HepG2 (cell line): ENCODE results near the gene ANKS1A. TPM values are rescaled to one million over a fixed set of nuclear protein-coding genes. Genes with fewer than 3 reads are reported as not detected.
"Not testable (repeated sequence)": the region's sequence is repeated elsewhere in the genome, so short reads cannot be mapped to it uniquely, and the experiment has no call there.

Experiments used
- ATAC-seq: fragments of 200-7000 bp; cut with Tn5 transposase; 3 replicates; pipeline ENCODE4 v1.9.1; 2020; ENCODE audit warnings: mild to moderate bottlenecking, moderate library complexity
- BruUV-seq: library from RNA; stranded (reverse); fragments of 400-500 nt; replicated peaks from 2 replicates; lab custom pipeline; 2021; lab: Mats Ljungman, UMichigan
- CTCF ChIA-PET: fragments of 300-600 bp; formaldehyde crosslinking; extraction: SDS; loops from one replicate; lab custom pipeline; 2021; ENCODE audit warnings: low total read pairs, inconsistent platforms, low intra/inter-chr PET ratio; lab: Yijun Ruan, JAX
- POLR2A ChIA-PET: fragments of 350-600 bp; sonication (Branson Sonifier 250); formaldehyde crosslinking; loops from one replicate; lab custom pipeline; 2020; ENCODE audit warnings: antibody characterized with exemption, inconsistent platforms; lab: Yijun Ruan, JAX
- DNase-seq: peaks from one replicate; pipeline ENCODE4 v3.0.0-alpha.2; 2015; ENCODE audit warnings: low spot score
- FAIRE-seq: peaks from 3 replicates; lab custom pipeline; 2011; peaks lifted over from hg19 to GRCh38; lab: Jason Lieb, UNC
- H2AFZ ChIP-seq: one replicate; pipeline ENCODE4 v1.6.1; 2011; ENCODE audit warnings: low read length, inconsistent platforms
- H3K27ac ChIP-seq: fragments of 300-600 bp; 3 replicates; pipeline ENCODE4 v1.8.0; 2011; ENCODE audit warnings: mixed run types, mild to moderate bottlenecking, mixed read lengths, low read length, inconsistent platforms; ENCODE audit not compliant: insufficient read depth; ENCODE audit errors: extremely low read length
- H3K27me3 ChIP-seq, 2 experiments: fragments of 200-600 bp in 1 of 2; 2 replicates in 1 of 2; 3 replicates in 1 of 2; pipeline versions ENCODE4 v1.6.0 to v1.8.0; 2011; ENCODE audit warnings: low read length in 2 of 2, mild to moderate bottlenecking in 2 of 2, moderate library complexity in 2 of 2, inconsistent platforms in 1 of 2; ENCODE audit not compliant: insufficient read depth in 2 of 2, control insufficient read depth in 1 of 2
- H3K36me3 ChIP-seq, 2 experiments: fragments of 200-600 bp in 1 of 2; replicated peaks in 1 of 2; 2 replicates in 1 of 2; 3 replicates in 1 of 2; pipeline versions ENCODE4 v1.5.1 to v1.8.0; 2011; ENCODE audit warnings: low read length in 2 of 2, inconsistent platforms in 1 of 2; ENCODE audit not compliant: insufficient read depth in 2 of 2, control insufficient read depth in 1 of 2
- H3K4me1 ChIP-seq: 2 replicates; pipeline ENCODE4 v1.5.1; 2012; ENCODE audit warnings: low read length, inconsistent platforms; ENCODE audit not compliant: insufficient read depth
- H3K4me2 ChIP-seq: 2 replicates; pipeline ENCODE4 v1.6.0; 2011; ENCODE audit warnings: low read depth, low read length, inconsistent platforms
- H3K4me3 ChIP-seq, 3 experiments: fragments of 200-600 bp in 1 of 3; sonication (generic), shearing (Covaris generic) in 1 of 3; replicated peaks in 1 of 3; 2 replicates each; pipeline ENCODE4 v1.5.1; 2011 to 2016; ENCODE audit warnings: low read length in 3 of 3, inconsistent platforms in 2 of 3, low read depth in 2 of 3, mild to moderate bottlenecking in 2 of 3, control low read depth in 1 of 3, mixed read lengths in 1 of 3; ENCODE audit not compliant: insufficient read depth in 1 of 3
- H3K79me2 ChIP-seq: one replicate; pipeline ENCODE4 v1.6.1; 2011; ENCODE audit warnings: low read length, inconsistent platforms; ENCODE audit not compliant: insufficient read depth
- H3K9ac ChIP-seq: 2 replicates; pipeline ENCODE4 v1.6.0; 2011; ENCODE audit warnings: mild to moderate bottlenecking, low read depth, low read length, inconsistent platforms; ENCODE audit not compliant: insufficient read depth
- H3K9me3 ChIP-seq: 2 replicates; pipeline ENCODE4 v1.5.1; 2012; ENCODE audit warnings: mild to moderate bottlenecking, low read length
- H4K20me1 ChIP-seq: 2 replicates; pipeline ENCODE4 v1.6.0; 2011; ENCODE audit warnings: inconsistent platforms, mild to moderate bottlenecking, low read length, moderate library complexity; ENCODE audit not compliant: insufficient read depth
- FOXK1 ChIP-seq: sonication (generic); formaldehyde crosslinking; IDR thresholded peaks from 2 replicates; pipeline ENCODE4 v1.4.0; 2020; ENCODE audit warnings: low read depth, missing genetic modification reagents, borderline replicate concordance
- MYNN ChIP-seq: sonication (generic); formaldehyde crosslinking; IDR thresholded peaks from 2 replicates; pipeline ENCODE4 v1.4.0; 2020; ENCODE audit warnings: mild to moderate bottlenecking, low read depth, missing genetic modification reagents
- MZF1 ChIP-seq: sonication (generic); formaldehyde crosslinking; IDR thresholded peaks from 2 replicates; pipeline ENCODE4 v1.8.1; 2023; ENCODE audit warnings: mild to moderate bottlenecking, missing genetic modification reagents, borderline replicate concordance
- PHF5A ChIP-seq: IDR thresholded peaks from one replicate; pipeline ENCODE4 v1.6.1; 2018; ENCODE audit warnings: low read depth, missing genetic modification reagents; ENCODE audit not compliant: unreplicated experiment
- SP5 ChIP-seq: IDR thresholded peaks from 2 replicates; pipeline ENCODE4 v1.6.1; 2016; ENCODE audit warnings: low read depth, borderline replicate concordance
- TAF1 ChIP-seq: sonication (generic); formaldehyde crosslinking; IDR thresholded peaks from 2 replicates; pipeline ENCODE4 v1.4.0; 2020; ENCODE audit warnings: missing genetic modification reagents
- WGBS: methylation state at CpG from one replicate; pipeline ENCODE4 v1.1.6; 2017; ENCODE audit warnings: low lambda C conversion rate; 5-methylcytosine and 5-hydroxymethylcytosine counted together
- in situ Hi-C: cut with HindIII; loops from 2 replicates; pipeline ENCODE4 v1.10.0; 2017; ENCODE audit warnings: low pct_unique_long_range_greater_than_20kb; ENCODE audit not compliant: extremely low pct_ligation_motif_present
- intact Hi-C: fragments of 100-400 bp; cut with micrococcal nuclease; formaldehyde crosslinking; loops from one replicate; pipeline ENCODE4 v1.10.0; 2022; ENCODE audit not compliant: unreplicated experiment
- polyA plus RNA-seq, 8 experiments: library from polyadenylated mRNA; depleted of rRNA in 3 of 8; stranded (reverse) in 7 of 8; unstranded in 1 of 8; fragments of >200 nt; fragmentation: Illumina TruSeq in 4 of 8; extraction: Trizol in 4 of 8; gene quantifications; 2 replicates each; pipeline versions ENCODE4 v1.2.1 to v1.2.3, GENCODE V29; 2011 to 2016; ENCODE audit warnings: low read depth in 4 of 8, missing spikeins in 1 of 8, mixed read lengths in 1 of 8; ENCODE audit not compliant: insufficient read depth in 1 of 8
- total RNA-seq, 5 experiments: library from RNA; depleted of rRNA; stranded (reverse); fragments of >200 nt; fragmentation: Illumina TruSeq; extraction: Trizol; gene quantifications; 2 replicates each; pipeline ENCODE4 v1.2.3, GENCODE V29; 2016; ENCODE audit warnings: low read depth in 1 of 5
- TF ChIP-seq, protein P1 (sequence below), 2 experiments: sonication (generic) in 1 of 2; formaldehyde crosslinking in 1 of 2; IDR thresholded peaks; 2 replicates each; pipeline versions ENCODE4 v1.6.1 to v1.9.0; 2014 to 2022; ENCODE audit warnings: antibody characterized with exemption in 1 of 2, borderline replicate concordance in 1 of 2, inconsistent platforms in 1 of 2, low read depth in 1 of 2, missing genetic modification reagents in 1 of 2

The ANKS1A gene
- total and polyA plus RNA-seq, 2 of the 13 experiments (the other 11 are each of a cell fraction or from before 2014, with no cell fraction given): 7.2 to 15.1 TPM

DNA sequence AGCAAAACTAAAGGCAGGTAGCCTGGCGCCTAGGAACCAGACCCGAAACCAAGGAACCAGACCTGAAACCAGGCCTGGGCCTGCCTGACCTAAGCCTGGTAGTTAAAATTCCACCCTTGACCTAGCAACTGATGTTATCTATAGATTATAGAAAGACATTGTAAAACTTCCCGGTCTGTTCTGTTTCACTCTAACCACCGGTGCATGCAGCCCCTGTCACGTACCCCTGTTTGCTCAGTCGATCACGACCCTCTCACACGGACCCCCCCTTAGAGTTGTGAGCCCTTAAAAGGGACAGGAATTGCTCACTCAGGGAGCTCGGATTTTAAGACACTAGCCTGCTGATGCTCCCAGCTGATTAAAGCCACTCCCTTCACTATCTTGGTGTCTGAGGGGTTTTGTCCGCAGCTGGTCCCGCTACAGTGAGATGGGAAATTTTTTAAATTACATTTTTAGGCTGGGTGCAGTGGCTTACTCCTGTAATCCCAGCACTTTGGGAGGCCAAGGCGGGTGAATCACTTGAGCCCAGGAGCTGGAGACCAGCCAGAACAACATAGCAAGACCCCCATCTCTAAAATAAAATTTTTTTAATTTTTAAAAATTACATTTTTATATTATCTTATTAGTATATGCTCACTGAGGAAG, 115.0 kb downstream of the ANKS1A start:
- H3K36me3 ChIP-seq, CTCF ChIA-PET, H3K4me3 ChIP-seq, DNase-seq, H3K27me3 ChIP-seq, POLR2A ChIA-PET, in situ Hi-C loops, H2AFZ ChIP-seq, H3K9me3 ChIP-seq, intact Hi-C loops, BruUV-seq, H3K27ac ChIP-seq, H3K4me1 ChIP-seq, FAIRE-seq, H3K4me2 ChIP-seq, H3K79me2 ChIP-seq, H4K20me1 ChIP-seq, ATAC-seq, H3K9ac ChIP-seq: not testable (repeated sequence)
- 88% methylated on average over 12 of the region's 12 CpGs for WGBS

DNA sequence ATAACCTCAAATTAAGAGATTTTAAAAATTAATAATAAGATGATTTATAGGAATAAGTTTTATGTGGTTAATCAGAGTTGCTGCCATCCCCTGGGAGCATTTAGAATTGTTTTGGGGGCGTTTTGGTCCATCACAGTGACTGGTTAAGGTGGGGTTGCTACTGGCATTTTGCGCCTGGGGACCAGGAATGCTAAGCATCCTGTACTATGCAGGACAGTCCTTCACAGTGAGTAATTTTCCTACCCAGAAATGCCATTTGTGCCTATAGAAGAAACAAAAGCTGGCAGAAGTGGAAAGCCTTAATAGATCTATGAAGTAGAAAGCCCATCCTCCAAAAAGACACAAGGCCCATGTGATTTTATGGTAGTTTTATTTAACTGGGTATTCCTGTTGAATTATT, 118.0 kb downstream of the ANKS1A start:
- no peaks in the 10 kb centered on the region for H3K79me2 ChIP-seq
- no TSS peak for BruUV-seq
- H3K4me1 ChIP-seq: no peaks in the 10 kb centered on the region
- POLR2A ChIA-PET: no interaction called here
- H3K4me3 ChIP-seq: no peak overlapping the region
- TF ChIP-seq FOXK1 (CRISPR knock-in tag) (no peak), TAF1 (CRISPR knock-in tag) (no peak), MYNN (no peak), SP5 (no peak), MZF1 (no peak), PHF5A (CRISPR knock-in tag) (no peak)
- TF ChIP-seq, protein P1, sequence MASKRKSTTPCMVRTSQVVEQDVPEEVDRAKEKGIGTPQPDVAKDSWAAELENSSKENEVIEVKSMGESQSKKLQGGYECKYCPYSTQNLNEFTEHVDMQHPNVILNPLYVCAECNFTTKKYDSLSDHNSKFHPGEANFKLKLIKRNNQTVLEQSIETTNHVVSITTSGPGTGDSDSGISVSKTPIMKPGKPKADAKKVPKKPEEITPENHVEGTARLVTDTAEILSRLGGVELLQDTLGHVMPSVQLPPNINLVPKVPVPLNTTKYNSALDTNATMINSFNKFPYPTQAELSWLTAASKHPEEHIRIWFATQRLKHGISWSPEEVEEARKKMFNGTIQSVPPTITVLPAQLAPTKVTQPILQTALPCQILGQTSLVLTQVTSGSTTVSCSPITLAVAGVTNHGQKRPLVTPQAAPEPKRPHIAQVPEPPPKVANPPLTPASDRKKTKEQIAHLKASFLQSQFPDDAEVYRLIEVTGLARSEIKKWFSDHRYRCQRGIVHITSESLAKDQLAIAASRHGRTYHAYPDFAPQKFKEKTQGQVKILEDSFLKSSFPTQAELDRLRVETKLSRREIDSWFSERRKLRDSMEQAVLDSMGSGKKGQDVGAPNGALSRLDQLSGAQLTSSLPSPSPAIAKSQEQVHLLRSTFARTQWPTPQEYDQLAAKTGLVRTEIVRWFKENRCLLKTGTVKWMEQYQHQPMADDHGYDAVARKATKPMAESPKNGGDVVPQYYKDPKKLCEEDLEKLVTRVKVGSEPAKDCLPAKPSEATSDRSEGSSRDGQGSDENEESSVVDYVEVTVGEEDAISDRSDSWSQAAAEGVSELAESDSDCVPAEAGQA (IDR thresholded peaks at IDR 0.05; ENCODE audit: low read depth): no peak
- TF ChIP-seq, protein P1 (CRISPR knock-in tag; IDR thresholded peaks at IDR 0.05; ENCODE audit: borderline replicate concordance): no peak
- no peak overlapping the region for H3K27ac ChIP-seq
- H3K36me3 ChIP-seq: peaks cover 0 to 9% of the 10 kb centered on the region in 2 experiments; a peak in 1 of 5 replicates
- ATAC-seq: no peak
- H2AFZ ChIP-seq: no peak overlapping the region
- no peak for FAIRE-seq
- no peaks in the 10 kb centered on the region for H3K27me3 ChIP-seq
- H4K20me1 ChIP-seq: no peaks in the 10 kb centered on the region
- no peaks in the 10 kb centered on the region for H3K9me3 ChIP-seq
- CTCF ChIA-PET: no interaction called here
- intact Hi-C loops (no loop called here), in situ Hi-C loops (no loop called here)
- H3K4me2 ChIP-seq: no peak overlapping the region
- no peak for DNase-seq
- 93% methylated on average over 2 of the region's 2 CpGs for WGBS
- no peak overlapping the region for H3K9ac ChIP-seq
